Mucosa of descending colon (tissue), 3 donors: ENCODE measurements around the gene TOX3. TPM values are rescaled to one million over a fixed set of nuclear protein-coding genes. Genes with fewer than 3 reads are reported as not detected.
A peak's percentile ranks its signal among the peaks of the same experiment; 100 is the strongest.

Source experiments
- ATAC-seq: fragments of 200-7000 bp; cut with Tn5 transposase; one replicate; pipeline ENCODE4 v1.9.1; 2020; ENCODE audit warnings: mild to moderate bottlenecking, moderate library complexity
- DNase-seq, 3 donors: peaks; one replicate each; pipeline ENCODE4 v3.0.0-alpha.2; 2020
- H3K36me3 ChIP-seq: fragments of 200-600 bp; one replicate; pipeline ENCODE4 v1.8.0; 2021; ENCODE audit warnings: low read depth, mild to moderate bottlenecking
- H3K4me1 ChIP-seq: fragments of 200-600 bp; one replicate; pipeline ENCODE4 v1.8.0; 2021; ENCODE audit warnings: low read depth, mild to moderate bottlenecking
- H3K4me3 ChIP-seq: fragments of 200-600 bp; one replicate; pipeline ENCODE4 v1.8.0; 2021; ENCODE audit warnings: mild to moderate bottlenecking
- H3K9me3 ChIP-seq: fragments of 200-600 bp; one replicate; pipeline ENCODE4 v1.8.0; 2021; ENCODE audit warnings: mild to moderate bottlenecking
- CTCF ChIP-seq: fragments of 200-600 bp; IDR thresholded peaks from one replicate; pipeline ENCODE4 v1.8.0; 2022; ENCODE audit warnings: antibody characterized with exemption, mild to moderate bottlenecking
- intact Hi-C, 2 donors: fragments of 100-400 bp; cut with DNase I in 1 of 2; cut with micrococcal nuclease in 1 of 2; formaldehyde crosslinking; loops; one replicate each; pipeline versions ENCODE4 v1.11.0 to v1.11.1; 2022; cut with DNase I, micrococcal nuclease
- total RNA-seq, 3 donors: library from RNA; stranded (reverse); fragmentation: NEBNext Ultra II Directional in 2 of 3; extraction: Animal tissue kit (Norgen Biotek cat#: 25700) in 2 of 3; gene quantifications; one replicate each; pipeline versions ENCODE4 v1.2.1 to v1.2.4, GENCODE V29; 2021 to 2023
- donor health status: DM: no; HTN: no; CAD: no; lungs with moderate emphysema.
- donor health status: DM: no; HTN: no; CAD: no.
- donor health status: DM: no; HTN: yes; CAD: no.

The TOX3 gene
- total RNA-seq, 3 donors from 2014 or later: 16.0 to 47.6 (median 42.3) TPM

GRCh38 chr16:52543654-52544053, 3.3 kb downstream of the TOX3 start:
- Histone ChIP-seq H3K36me3 (no peaks in the 10 kb centered on the region), H3K4me1 (peaks cover 9% of the 10 kb centered on the region), H3K9me3 (no peaks in the 10 kb centered on the region), H3K4me3 (no peak overlapping the region)
- TF ChIP-seq CTCF: no peak
- no peak for DNase-seq
- no peak for ATAC-seq
- intact Hi-C loops: loop anchor here in 1 of 2 donors (5.0 kb wide), 1 partner anchor 351 kb away; no protein-coding TSS in a partner anchor

- DNase-seq (no peak), ATAC-seq (peak; percentile 53)
- TF ChIP-seq CTCF: no peak
- H3K4me1 ChIP-seq: no peaks in the 10 kb centered on the region
- intact Hi-C loops: loop anchor here in 1 of 2 donors (5.0 kb wide), 1 partner anchor 349 kb away; no protein-coding TSS in a partner anchor
- H3K36me3 ChIP-seq: no peaks in the 10 kb centered on the region
- no peak overlapping the region for H3K4me3 ChIP-seq
- H3K9me3 ChIP-seq: no peaks in the 10 kb centered on the region
Measured at GRCh38 chr16:52540910-52541309, 6.0 kb downstream of the TOX3 start.

GRCh38 chr16:52539191-52539590, 7.8 kb downstream of the TOX3 start:
- TF ChIP-seq CTCF: no peak
- intact Hi-C loops: no loop called here
- no peak for DNase-seq
- no peaks in the 10 kb centered on the region for H3K36me3 ChIP-seq
- ATAC-seq: no peak
- no peak overlapping the region for H3K4me3 ChIP-seq
- no peaks in the 10 kb centered on the region for H3K9me3 ChIP-seq
- no peaks in the 10 kb centered on the region for H3K4me1 ChIP-seq

GRCh38 chr16:52538511-52538910, 8.4 kb downstream of the TOX3 start:
- intact Hi-C loops: no loop called here
- ATAC-seq (no peak), DNase-seq (no peak)
- H3K9me3 ChIP-seq: no peaks in the 10 kb centered on the region
- no peak for TF ChIP-seq CTCF
- H3K4me3 ChIP-seq: no peak overlapping the region
- H3K36me3 ChIP-seq: no peaks in the 10 kb centered on the region
- H3K4me1 ChIP-seq: no peaks in the 10 kb centered on the region

GRCh38 chr16:52537516-52537915, 9.4 kb downstream of the TOX3 start:
- DNase-seq (no peak), ATAC-seq (peak; percentile 40)
- no peaks in the 10 kb centered on the region for H3K36me3 ChIP-seq
- intact Hi-C loops: no loop called here
- no peak overlapping the region for H3K4me3 ChIP-seq
- H3K9me3 ChIP-seq: no peaks in the 10 kb centered on the region
- no peak for TF ChIP-seq CTCF
- no peaks in the 10 kb centered on the region for H3K4me1 ChIP-seq

GRCh38 chr16:52535076-52535475, 11.9 kb downstream of the TOX3 start:
- no peak for TF ChIP-seq CTCF
- Histone ChIP-seq H3K9me3 (no peaks in the 10 kb centered on the region), H3K4me3 (no peak overlapping the region), H3K36me3 (no peaks in the 10 kb centered on the region), H3K4me1 (no peaks in the 10 kb centered on the region)
- peak; percentile 91 for ATAC-seq
- intact Hi-C loops: no loop called here
- DNase-seq: peak in 1 of 3 donors; percentile 78
